H1 (cell line): ENCODE results near the gene PRSS2. TPM values are rescaled to one million over a fixed set of nuclear protein-coding genes. Genes with fewer than 3 reads are reported as not detected.

Experiments
- ASH2L ChIP-seq: fragments of 200-600, 300-600 bp; sonication (generic); IDR thresholded peaks from one replicate; pipeline ENCODE4 v1.7.1; 2017; ENCODE audit warnings: low read length
- ATF2 ChIP-seq: IDR thresholded peaks from 2 replicates; pipeline ENCODE4 v1.6.1; 2012; ENCODE audit warnings: low read length, inconsistent platforms
- CTCF ChIP-seq, 3 experiments: IDR thresholded peaks; 1 replicate in 2 of 3; 2 replicates in 1 of 3; pipeline versions ENCODE4 v1.5.1 to v1.6.1; 2011; ENCODE audit warnings: low read length in 3 of 3, mild to moderate bottlenecking in 3 of 3, inconsistent platforms in 2 of 3, low read depth in 1 of 3, moderate library complexity in 1 of 3; ENCODE audit not compliant: insufficient read depth in 1 of 3; ENCODE audit errors: control extremely low read depth in 1 of 3
- JUN ChIP-seq: IDR thresholded peaks from 2 replicates; pipeline ENCODE4 v1.6.1; 2011; ENCODE audit warnings: low read depth, mild to moderate bottlenecking, improper control_type of control experiment, low read length
- RXRA ChIP-seq: IDR thresholded peaks from 2 replicates; pipeline ENCODE4 v1.6.1; 2011; ENCODE audit warnings: low read depth, mild to moderate bottlenecking, low read length, moderate library complexity; ENCODE audit not compliant: insufficient read depth
- SAP30 ChIP-seq: fragments of 300-600 bp; sonication (generic); IDR thresholded peaks from 2 replicates; pipeline ENCODE4 v1.7.1; 2012; ENCODE audit warnings: low read length, moderate library complexity, mild to moderate bottlenecking, inconsistent platforms; ENCODE audit not compliant: insufficient read depth, insufficient replicate concordance
- SIRT6 ChIP-seq: IDR thresholded peaks from one replicate; pipeline ENCODE4 v1.7.1; 2012; ENCODE audit warnings: low read length, inconsistent platforms
- SRF ChIP-seq: IDR thresholded peaks from 2 replicates; pipeline ENCODE4 v1.6.1; 2011; ENCODE audit warnings: mild to moderate bottlenecking, low read depth, low read length, moderate library complexity
- polyA plus RNA-seq, 7 experiments: library from polyadenylated mRNA; depleted of rRNA in 3 of 7; stranded (reverse) in 5 of 7; unstranded in 2 of 7; fragments of >200 nt in 5 of 7; fragments of 200-250 nt in 2 of 7; gene quantifications; 1 replicate in 5 of 7; 2 replicates in 1 of 7; 4 replicates in 1 of 7; pipeline versions ENCODE4 v1.2.1 to v1.2.3, GENCODE V29; 2011 to 2013; ENCODE audit warnings: missing spikeins in 2 of 7, mixed read lengths in 2 of 7
- total RNA-seq: library from RNA; stranded (reverse); fragmentation: NEBNext Ultra II Directional; extraction: Animal tissue kit (Norgen Biotek cat#: 25700); gene quantifications from 2 replicates; pipeline ENCODE4 v1.2.1, GENCODE V29; 2021

Gene PRSS2
- total and polyA plus RNA-seq, 2 of the 8 experiments (the other 6 are each of a cell fraction or from before 2014, with no cell fraction given) = not detected

GRCh38 chr7:142800088-142800487 is 29.3 kb downstream of the PRSS2 start (continued):
- no peak for TF ChIP-seq CTCF (IDR thresholded peaks at IDR 0.05; ENCODE audit: control extremely low read depth in 1 of 3, insufficient read depth in 1 of 3, low read depth in 1 of 3, low read length in 3 of 3)
- no peak for TF ChIP-seq SAP30
- no peak for TF ChIP-seq JUN
- TF ChIP-seq ATF2 = no peak
- no peak for TF ChIP-seq SRF
- no peak for TF ChIP-seq ASH2L
- no peak for TF ChIP-seq RXRA
- no peak for TF ChIP-seq SIRT6
